HepG2 (cell line): ENCODE results near the gene MS4A6E.

ENCODE experiments used
- CAMTA2 ChIP-seq: sonication (generic); formaldehyde crosslinking; IDR thresholded peaks from 2 replicates; pipeline ENCODE4 v1.4.0; 2020; ENCODE audit warnings: mild to moderate bottlenecking, missing genetic modification reagents, borderline replicate concordance
- FOXO1 ChIP-seq: sonication (generic); formaldehyde crosslinking; IDR thresholded peaks from 2 replicates; pipeline ENCODE4 v1.4.0; 2020; ENCODE audit warnings: missing genetic modification reagents
- MTA1 ChIP-seq: sonication (generic); formaldehyde crosslinking; IDR thresholded peaks from 2 replicates; pipeline ENCODE4 v1.4.0; 2020; ENCODE audit warnings: missing genetic modification reagents, mild to moderate bottlenecking, borderline replicate concordance
- TCF12 ChIP-seq, 2 experiments: fragments of 450-650 bp in 1 of 2; sonication (generic) in 1 of 2; formaldehyde crosslinking in 1 of 2; IDR thresholded peaks; 2 replicates each; pipeline versions ENCODE4 v1.6.1 to v1.8.0; 2017 to 2022; ENCODE audit warnings: antibody characterized with exemption in 1 of 2, mild to moderate bottlenecking in 1 of 2, missing genetic modification reagents in 1 of 2, moderate library complexity in 1 of 2
- ZNF484 ChIP-seq: sonication (generic); formaldehyde crosslinking; IDR thresholded peaks from 2 replicates; pipeline ENCODE4 v1.5.1; 2020; ENCODE audit warnings: mild to moderate bottlenecking, low read depth, missing genetic modification reagents, borderline replicate concordance
- TF ChIP-seq, protein P1 (sequence below): sonication (generic); formaldehyde crosslinking; IDR thresholded peaks from 2 replicates; pipeline ENCODE4 v1.4.0; 2020; ENCODE audit warnings: mild to moderate bottlenecking, missing genetic modification reagents
- TF ChIP-seq, protein P2 (sequence below): sonication (generic); formaldehyde crosslinking; IDR thresholded peaks from 2 replicates; pipeline ENCODE4 v1.5.1; 2020; ENCODE audit warnings: mild to moderate bottlenecking, missing genetic modification reagents, moderate library complexity

DNA sequence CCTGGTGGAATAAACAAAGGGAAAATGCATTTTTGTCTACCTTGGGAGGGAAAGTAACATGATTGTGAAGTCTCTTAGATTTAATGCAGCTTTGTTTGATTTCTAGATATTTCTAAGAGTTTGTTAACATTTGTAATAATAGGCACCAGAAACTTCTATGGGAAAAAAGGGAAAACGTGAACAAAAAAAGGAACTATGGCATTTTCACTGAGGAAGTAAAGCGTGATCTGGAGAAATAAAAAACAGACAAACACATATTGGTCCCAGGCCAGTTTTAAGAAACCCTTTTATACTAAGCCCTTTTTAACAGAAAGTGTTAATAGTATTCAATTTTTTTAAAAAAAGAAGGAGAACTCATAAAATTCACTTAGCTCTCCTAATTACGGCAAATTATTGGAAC lies 44.3 kb downstream of the MS4A6E start:
- TF ChIP-seq ZNF484 (CRISPR knock-in tag) (no peak), FOXO1 (no peak), CAMTA2 (CRISPR knock-in tag) (no peak), TCF12 (IDR thresholded peaks at IDR 0.05) (no peak), TCF12 (CRISPR knock-in tag; IDR thresholded peaks at IDR 0.05) (no peak), MTA1 (no peak)
- TF ChIP-seq, protein P1, sequence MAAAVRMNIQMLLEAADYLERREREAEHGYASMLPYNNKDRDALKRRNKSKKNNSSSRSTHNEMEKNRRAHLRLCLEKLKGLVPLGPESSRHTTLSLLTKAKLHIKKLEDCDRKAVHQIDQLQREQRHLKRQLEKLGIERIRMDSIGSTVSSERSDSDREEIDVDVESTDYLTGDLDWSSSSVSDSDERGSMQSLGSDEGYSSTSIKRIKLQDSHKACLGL (CRISPR knock-in tag): no peak
- TF ChIP-seq, protein P2, sequence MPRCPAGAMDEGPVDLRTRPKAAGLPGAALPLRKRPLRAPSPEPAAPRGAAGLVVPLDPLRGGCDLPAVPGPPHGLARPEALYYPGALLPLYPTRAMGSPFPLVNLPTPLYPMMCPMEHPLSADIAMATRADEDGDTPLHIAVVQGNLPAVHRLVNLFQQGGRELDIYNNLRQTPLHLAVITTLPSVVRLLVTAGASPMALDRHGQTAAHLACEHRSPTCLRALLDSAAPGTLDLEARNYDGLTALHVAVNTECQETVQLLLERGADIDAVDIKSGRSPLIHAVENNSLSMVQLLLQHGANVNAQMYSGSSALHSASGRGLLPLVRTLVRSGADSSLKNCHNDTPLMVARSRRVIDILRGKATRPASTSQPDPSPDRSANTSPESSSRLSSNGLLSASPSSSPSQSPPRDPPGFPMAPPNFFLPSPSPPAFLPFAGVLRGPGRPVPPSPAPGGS (CRISPR knock-in tag): no peak
